ENCODE results near the gene RAPGEF2.

GRCh38 chr4:159232465-159233106 lies 129.7 kb downstream of the RAPGEF2 start:
- TF ChIP-seq EZH2 (IDR thresholded peaks at IDR 0.05; ENCODE audit: borderline replicate concordance), result no peak
- no peak for TF ChIP-seq CTCF (IDR thresholded peaks at IDR 0.05; ENCODE audit: poor library complexity)
- no peak for TF ChIP-seq EZH2phosphoT487 (IDR thresholded peaks at IDR 0.05; ENCODE audit: low read depth, severe bottlenecking, unreplicated experiment)

Measured in hepatocyte (in vitro differentiated cells).